A549 (cell line): ENCODE results near the gene REPS1.

Source experiments
- BHLHE40 ChIP-seq: IDR thresholded peaks from 2 replicates; pipeline ENCODE4 v1.6.1; 2012; ENCODE audit warnings: low read depth, low read length, inconsistent platforms
- CBX8 ChIP-seq: fragments of 200-600 bp; sonication (generic); IDR thresholded peaks from 2 replicates; pipeline ENCODE4 v1.6.1; 2016
- CEBPB ChIP-seq, 2 experiments: fragments of >200 bp in 1 of 2; sonication (Bioruptor Twin) in 1 of 2; formaldehyde crosslinking in 1 of 2; IDR thresholded peaks; 2 replicates each; pipeline ENCODE4 v1.6.1; 2012 to 2016
- CHD2 ChIP-seq: fragments of 150-350 bp; IDR thresholded peaks from 2 replicates; pipeline ENCODE4 v1.6.1; 2014; ENCODE audit warnings: low read length; ENCODE audit not compliant: partially characterized antibody
- CTCF ChIP-seq: fragments of >200 bp; sonication (Bioruptor Twin); formaldehyde crosslinking; IDR thresholded peaks from 3 replicates; pipeline ENCODE4 v1.5.1; 2016
- EHF ChIP-seq: fragments of 250-450 bp; sonication (Bioruptor Pico); IDR thresholded peaks from 2 replicates; pipeline ENCODE4 v1.5.0; 2020; ENCODE audit warnings: mild to moderate bottlenecking
- HDAC2 ChIP-seq: fragments of 200-600 bp; sonication (generic); IDR thresholded peaks from 2 replicates; pipeline ENCODE4 v1.6.1; 2016
- MAFK ChIP-seq: fragments of 450-650 bp; IDR thresholded peaks from 2 replicates; pipeline ENCODE4 v1.6.1; 2014; ENCODE audit not compliant: partially characterized antibody
- MYC ChIP-seq: IDR thresholded peaks from 2 replicates; pipeline ENCODE4 v1.6.1; 2012; ENCODE audit warnings: mild to moderate bottlenecking, inconsistent platforms, low read length, improper control_type of control experiment, borderline replicate concordance
- NR3C1 ChIP-seq: fragments of >200 bp; sonication (Bioruptor Twin); formaldehyde crosslinking; IDR thresholded peaks from 3 replicates; pipeline ENCODE4 v1.6.1; 2017
- RCOR1 ChIP-seq: fragments of 150-350 bp; IDR thresholded peaks from 2 replicates; pipeline ENCODE4 v1.6.1; 2014; ENCODE audit warnings: antibody characterized with exemption, low read length, low read depth
- SMC3 ChIP-seq: fragments of >200 bp; sonication (Bioruptor Twin); formaldehyde crosslinking; IDR thresholded peaks from 3 replicates; pipeline ENCODE4 v1.6.1; 2018; ENCODE audit warnings: inconsistent platforms
- TF ChIP-seq, protein P1 (sequence below): IDR thresholded peaks from 2 replicates; pipeline ENCODE4 v1.6.1; 2012

DNA sequence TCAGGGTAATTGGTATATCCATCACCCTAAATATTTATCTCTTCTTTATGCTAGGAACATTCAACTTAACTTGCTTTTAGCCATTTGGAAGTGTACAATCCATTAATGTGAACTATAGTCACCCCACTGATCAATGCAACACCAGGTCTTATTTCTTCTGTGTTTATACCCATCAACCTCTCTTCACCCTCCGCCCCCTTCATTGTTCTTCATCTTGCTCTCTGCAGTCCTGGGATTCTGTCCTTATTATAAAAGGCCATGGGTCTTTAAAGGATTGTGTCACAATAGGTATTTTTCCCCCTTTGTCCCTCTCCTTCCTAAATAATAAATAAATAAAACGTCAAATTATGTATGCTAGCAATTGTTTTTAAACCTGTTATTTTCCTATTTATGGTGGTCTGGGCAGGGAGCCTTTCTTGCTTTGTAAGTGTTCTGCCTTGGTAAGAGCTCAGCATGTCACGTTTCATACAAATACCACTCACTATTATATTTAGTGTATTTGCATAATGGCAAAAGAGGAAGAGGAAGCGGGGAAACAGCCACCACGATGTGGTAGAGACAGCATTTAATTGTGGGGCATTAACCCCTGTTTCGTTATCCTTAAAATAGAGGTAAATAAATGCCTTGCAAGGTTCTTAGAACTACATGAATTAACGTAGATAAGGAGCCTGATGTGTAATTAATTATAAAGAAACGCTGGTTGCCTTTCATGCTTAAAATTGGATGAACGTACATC is 42.3 kb upstream of the REPS1 start:
- TF ChIP-seq NR3C1 (no peak), SMC3 (no peak), CTCF (no peak), MYC (no peak), HDAC2 (no peak), CHD2 (no peak), EHF (CRISPR knock-in tag) (no peak), BHLHE40 (no peak), MAFK (no peak), CEBPB (IDR thresholded peaks at IDR 0.05) (no peak), CBX8 (no peak), RCOR1 (no peak)
- TF ChIP-seq, protein P1, sequence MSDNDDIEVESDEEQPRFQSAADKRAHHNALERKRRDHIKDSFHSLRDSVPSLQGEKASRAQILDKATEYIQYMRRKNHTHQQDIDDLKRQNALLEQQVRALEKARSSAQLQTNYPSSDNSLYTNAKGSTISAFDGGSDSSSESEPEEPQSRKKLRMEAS = no peak
